Spleen (tissue), 11 donors: ENCODE results near the gene SMIM7. TPM values are rescaled to one million over a fixed set of nuclear protein-coding genes. Genes with fewer than 3 reads are reported as not detected.

Experiments
- DNase-seq: peaks from one replicate; pipeline ENCODE4 v3.0.0-alpha.2; 2020
- H3K27ac ChIP-seq, 8 donors: fragments of 200-600 bp; sonication (generic) in 7 of 8; 1 replicate in 4 of 8; 2 replicates in 4 of 8; pipeline versions ENCODE4 v1.5.0 to v1.8.0; 2016 to 2021; ENCODE audit warnings: inconsistent platforms in 4 of 8, mild to moderate bottlenecking in 4 of 8, moderate library complexity in 1 of 8
- H3K27me3 ChIP-seq, 7 donors: fragments of 200-600 bp; sonication (generic) in 6 of 7; replicated peaks in 1 of 7; 1 replicate in 4 of 7; 2 replicates in 3 of 7; pipeline versions ENCODE4 v1.5.0 to v1.8.0; 2016 to 2021; ENCODE audit warnings: inconsistent platforms in 3 of 7, mild to moderate bottlenecking in 1 of 7
- H3K36me3 ChIP-seq, 6 donors: fragments of 200-600 bp; sonication (generic) in 5 of 6; 1 replicate in 4 of 6; 2 replicates in 2 of 6; pipeline versions ENCODE4 v1.5.0 to v1.8.0; 2016 to 2021; ENCODE audit warnings: inconsistent platforms in 2 of 6
- H3K4me1 ChIP-seq, 6 donors: fragments of 200-600 bp; sonication (generic) in 5 of 6; 1 replicate in 3 of 6; 2 replicates in 3 of 6; pipeline versions ENCODE4 v1.5.0 to v1.8.0; 2016 to 2021; ENCODE audit warnings: inconsistent platforms in 3 of 6
- H3K4me3 ChIP-seq, 8 donors: fragments of 200-600 bp; sonication (generic) in 7 of 8; 1 replicate in 4 of 8; 2 replicates in 4 of 8; pipeline versions ENCODE4 v1.5.0 to v1.8.0; 2016 to 2021; ENCODE audit warnings: inconsistent platforms in 4 of 8, mild to moderate bottlenecking in 4 of 8, moderate library complexity in 2 of 8
- H3K9me3 ChIP-seq, 8 donors: fragments of 200-600 bp; sonication (generic) in 7 of 8; 1 replicate in 4 of 8; 2 replicates in 4 of 8; pipeline versions ENCODE4 v1.5.0 to v1.8.0; 2016 to 2021; ENCODE audit warnings: inconsistent platforms in 4 of 8
- CTCF ChIP-seq, 11 experiments: fragments of 200-600 bp in 7 of 11; fragments of 450-650 bp in 4 of 11; sonication (generic) in 4 of 11; IDR thresholded peaks in 8 of 11; conservative IDR thresholded peaks in 3 of 11; 1 replicate in 7 of 11; 2 replicates in 4 of 11; pipeline versions ENCODE4 v1.4.0 to v1.8.0; 2016 to 2021; ENCODE audit warnings: antibody characterized with exemption in 11 of 11, inconsistent platforms in 4 of 11, mild to moderate bottlenecking in 1 of 11
- POLR2A ChIP-seq, 3 donors: fragments of 450-650 bp; IDR thresholded peaks; one replicate each; pipeline ENCODE4 v1.5.1; 2017; ENCODE audit warnings: antibody characterized with exemption in 3 of 3, mild to moderate bottlenecking in 1 of 3
- POLR2AphosphoS5 ChIP-seq, 3 donors: sonication (generic); formaldehyde crosslinking; IDR thresholded peaks; one replicate each; pipeline ENCODE4 v1.5.1; 2017; ENCODE audit warnings: antibody characterized with exemption in 3 of 3
- WGBS, 5 donors: extraction: QIAGEN DNeasy Blood & Tissue Kit in 3 of 5; methylation state at CpG; one replicate each; pipeline versions ENCODE4 v1.1.5 to v1.1.7; 2013 to 2018; 5-methylcytosine and 5-hydroxymethylcytosine counted together
- intact Hi-C: fragments of 100-400 bp; cut with DNase I; formaldehyde crosslinking; loops from one replicate; pipeline ENCODE4 v1.15.0; 2023; ENCODE audit warnings: low total_unique reads
- polyA plus RNA-seq, 3 donors: library from polyadenylated mRNA; stranded (reverse); fragments of 200-250 nt; gene quantifications; one replicate each; pipeline ENCODE4 v1.2.1, GENCODE V29; 2013
- total RNA-seq, 7 donors: library from RNA; depleted of rRNA in 3 of 7; stranded (reverse); fragments of >200 nt in 3 of 7; fragmentation: NEBNext Ultra II Directional in 4 of 7; extraction: Animal tissue kit (Norgen Biotek cat#: 25700) in 4 of 7; gene quantifications; one replicate each; pipeline versions ENCODE4 v1.1.0 to v1.2.1, GENCODE V29; 2016 to 2021
- donor health status: healthy with polysubstance abuse.
- donor health status: DM: no; HTN: no; CAD: no; lungs with moderate emphysema.
- donor health status: DM: no; HTN: no; CAD: no.
- donor health status: Bipolar disorder and iron deficiency.
- donor health status: healthy.
- donor health status: DM: no; HTN: no; CAD: no.
- donor health status: DM: yes; HTN: yes; CAD: no.

Gene SMIM7
- total and polyA plus RNA-seq, 10 donors, result 57.3 to 95.4 (median 76.7) TPM

DNA sequence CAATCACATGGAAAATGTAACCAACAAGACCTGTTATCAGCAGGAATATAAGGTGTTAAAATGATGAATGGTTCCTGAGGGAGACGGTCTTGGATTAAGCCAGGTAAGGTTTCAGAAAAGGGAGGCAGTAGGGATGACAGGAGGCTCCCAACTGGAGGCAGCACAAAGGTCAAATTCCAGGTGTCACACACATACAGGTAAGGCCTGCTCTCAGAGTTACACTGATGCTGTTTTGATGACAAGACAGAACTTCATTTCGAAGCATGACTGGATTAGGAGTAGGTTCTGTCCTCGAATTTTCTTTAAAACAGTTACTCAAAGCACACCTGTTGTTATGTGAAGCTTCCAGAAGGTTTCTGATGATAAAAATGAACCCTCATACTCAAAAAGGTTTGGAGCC is 39.4 kb downstream of the SMIM7 start:
- Histone ChIP-seq H3K36me3 (peaks cover 0 to 43% (median 7%) of the 10 kb centered on the region in 6 donors), H3K9me3 (no peaks in the 10 kb centered on the region), H3K4me3 (no peak overlapping the region), H3K4me1 (peaks cover 24 to 100% (median 76%) of the 10 kb centered on the region in 6 donors), H3K27ac (no peak overlapping the region), H3K27me3 (no peaks in the 10 kb centered on the region)
- intact Hi-C loops, result no loop called here
- WGBS, 5 donors, result 82 to 93% (median 91%) methylated on average over 3 of the region's 3 CpGs
- no peak for DNase-seq
- TF ChIP-seq POLR2A (IDR thresholded peaks at IDR 0.05), result no peak
- TF ChIP-seq POLR2AphosphoS5 (IDR thresholded peaks at IDR 0.05), result no peak
- no peak for TF ChIP-seq CTCF (IDR thresholded peaks at IDR 0.05 in 8 of 11, conservative IDR thresholded peaks at IDR 0.05 in 3 of 11)

- no peak for TF ChIP-seq CTCF (IDR thresholded peaks at IDR 0.05 in 8 of 11, conservative IDR thresholded peaks at IDR 0.05 in 3 of 11)
- TF ChIP-seq POLR2AphosphoS5 (IDR thresholded peaks at IDR 0.05), result no peak
- TF ChIP-seq POLR2A (IDR thresholded peaks at IDR 0.05), result no peak
- no peak for DNase-seq
- Histone ChIP-seq H3K36me3 (peaks cover 0 to 37% (median 6%) of the 10 kb centered on the region in 6 donors), H3K27ac (no peak overlapping the region), H3K27me3 (no peaks in the 10 kb centered on the region), H3K4me3 (no peak overlapping the region), H3K9me3 (no peaks in the 10 kb centered on the region), H3K4me1 (peaks cover 25 to 100% (median 76%) of the 10 kb centered on the region in 6 donors)
- WGBS, 5 donors, result 90 to 98% (median 95%) methylated on average over 5 of the region's 5 CpGs
- intact Hi-C loops, result no loop called here
Observed at GRCh38 chr19:16620018-16620417, 39.9 kb downstream of the SMIM7 start.

DNA sequence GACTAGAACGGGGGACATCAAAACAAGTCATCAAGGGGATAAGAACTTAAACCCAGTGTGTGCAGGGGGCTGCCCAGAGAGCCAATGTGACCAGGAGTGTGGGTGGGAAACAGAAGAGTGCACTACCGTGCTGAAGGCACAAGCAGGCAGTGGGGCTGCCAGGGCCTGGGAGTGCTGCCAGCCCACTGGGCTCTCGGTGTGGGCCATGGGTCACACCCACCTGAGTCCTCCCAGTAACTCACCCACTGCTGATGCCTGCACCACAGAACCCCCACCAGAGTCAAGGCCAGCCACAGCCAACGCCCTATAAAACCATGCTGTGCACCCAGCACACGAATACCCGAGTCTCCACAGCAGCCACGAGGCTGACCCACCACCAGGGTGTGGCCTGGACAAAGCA is 40.5 kb downstream of the SMIM7 start:
- Histone ChIP-seq H3K4me1 (peaks cover 27 to 100% (median 79%) of the 10 kb centered on the region in 6 donors), H3K4me3 (no peak overlapping the region), H3K27me3 (no peaks in the 10 kb centered on the region), H3K27ac (peak overlapping the region in 1 of 8 donors; percentile 33), H3K9me3 (no peaks in the 10 kb centered on the region), H3K36me3 (peaks cover 0 to 31% (median 3%) of the 10 kb centered on the region in 6 donors)
- intact Hi-C loops, result no loop called here
- 61 to 75% (median 70%) methylated on average over 7 of the region's 7 CpGs for WGBS, 5 donors
- TF ChIP-seq POLR2AphosphoS5 (IDR thresholded peaks at IDR 0.05), result no peak
- no peak for TF ChIP-seq CTCF (IDR thresholded peaks at IDR 0.05 in 8 of 11, conservative IDR thresholded peaks at IDR 0.05 in 3 of 11)
- no peak for TF ChIP-seq POLR2A (IDR thresholded peaks at IDR 0.05)
- no peak for DNase-seq

DNA sequence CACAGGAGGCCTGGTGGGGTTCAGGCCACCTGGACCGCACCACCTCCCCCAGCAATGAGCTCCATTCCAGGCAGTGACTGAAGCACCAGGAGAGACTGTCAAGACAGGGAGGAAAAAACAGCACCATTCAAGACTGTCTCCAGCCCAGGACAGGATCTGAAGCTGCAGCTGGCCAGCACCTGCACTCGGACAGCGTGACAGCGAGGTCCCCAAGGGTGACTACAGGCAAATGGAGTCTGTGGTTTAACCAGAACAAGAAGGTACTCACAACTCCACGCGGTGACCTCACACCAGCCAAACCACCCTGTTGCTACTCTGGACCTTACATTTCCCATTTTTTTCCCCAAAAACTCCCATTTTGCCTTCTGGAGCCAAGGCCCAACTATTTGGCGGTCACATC is 41.7 kb downstream of the SMIM7 start:
- peaks cover 27 to 100% (median 83%) of the 10 kb centered on the region in 6 donors for H3K4me1 ChIP-seq
- no peak for TF ChIP-seq POLR2A (IDR thresholded peaks at IDR 0.05)
- TF ChIP-seq POLR2AphosphoS5 (IDR thresholded peaks at IDR 0.05), result peak in 1 of 3 donors; percentile 7
- no peak for TF ChIP-seq CTCF (IDR thresholded peaks at IDR 0.05 in 8 of 11, conservative IDR thresholded peaks at IDR 0.05 in 3 of 11)
- H3K36me3 ChIP-seq, result peaks cover 0 to 19% (median 0%) of the 10 kb centered on the region in 6 donors
- H3K27me3 ChIP-seq, result no peaks in the 10 kb centered on the region
- no peak for DNase-seq
- no peak overlapping the region for H3K4me3 ChIP-seq
- H3K9me3 ChIP-seq, result no peaks in the 10 kb centered on the region
- H3K27ac ChIP-seq, result no peak overlapping the region
- 84 to 92% (median 88%) methylated on average over 6 to 7 of the region's 7 CpGs for WGBS, 5 donors
- intact Hi-C loops, result no loop called here
